HPDE6-E6E7 (cell line): Measurements from ENCODE around the gene TMEM184B.
"Not testable (repeated sequence)": the region's sequence is repeated elsewhere in the genome, so short reads cannot be mapped to it uniquely, and the experiment has no call there.

Experiments
- DNase-seq: peaks from one replicate; pipeline ENCODE4 v3.0.0; 2011; ENCODE audit warnings: missing footprints; ENCODE audit errors: extremely low spot score

Gene TMEM184B

DNA sequence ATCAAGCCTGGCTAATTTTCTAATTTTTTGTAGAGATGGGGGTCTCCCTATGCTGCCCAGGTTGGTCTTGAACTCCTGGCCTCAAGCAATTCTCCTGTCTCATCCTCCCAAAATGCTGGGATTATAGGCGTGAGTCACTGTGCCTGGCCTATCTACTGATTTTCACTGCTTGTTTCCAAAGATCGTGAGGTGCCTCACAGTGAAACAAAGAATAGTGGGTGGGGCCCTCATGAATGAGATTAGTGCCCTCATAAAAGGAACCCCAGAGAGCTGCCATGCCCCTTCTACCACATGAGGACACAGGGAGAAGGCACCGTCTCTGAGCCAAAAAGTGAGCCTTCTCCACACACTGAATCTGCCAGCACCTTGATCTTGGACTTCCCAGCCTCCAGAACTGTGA, 23.5 kb downstream of the TMEM184B start:
- DNase-seq, result no peak

DNA sequence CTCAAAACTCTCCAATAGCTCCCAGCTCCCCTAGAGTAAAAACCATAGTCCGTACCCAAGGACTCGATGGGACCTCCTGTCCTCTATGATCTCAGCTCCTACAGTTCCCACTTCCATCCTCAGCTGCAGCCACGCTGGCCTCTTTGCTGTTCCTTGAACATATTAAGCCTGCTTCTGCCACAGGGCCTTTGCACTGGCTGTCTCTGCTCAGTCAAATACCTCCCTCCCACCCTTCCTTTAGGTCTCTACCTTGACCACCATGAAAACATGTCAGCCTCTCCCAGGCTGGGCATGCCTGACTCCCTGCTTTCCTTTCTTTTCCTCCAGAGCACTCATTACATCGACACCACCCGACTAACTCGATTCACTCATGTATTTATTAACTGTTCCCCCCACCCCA, 24.5 kb downstream of the TMEM184B start:
- no peak for DNase-seq

- no peak for DNase-seq
Measured at GRCh38 chr22:38247713-38248112, 25.1 kb downstream of the TMEM184B start.

DNA sequence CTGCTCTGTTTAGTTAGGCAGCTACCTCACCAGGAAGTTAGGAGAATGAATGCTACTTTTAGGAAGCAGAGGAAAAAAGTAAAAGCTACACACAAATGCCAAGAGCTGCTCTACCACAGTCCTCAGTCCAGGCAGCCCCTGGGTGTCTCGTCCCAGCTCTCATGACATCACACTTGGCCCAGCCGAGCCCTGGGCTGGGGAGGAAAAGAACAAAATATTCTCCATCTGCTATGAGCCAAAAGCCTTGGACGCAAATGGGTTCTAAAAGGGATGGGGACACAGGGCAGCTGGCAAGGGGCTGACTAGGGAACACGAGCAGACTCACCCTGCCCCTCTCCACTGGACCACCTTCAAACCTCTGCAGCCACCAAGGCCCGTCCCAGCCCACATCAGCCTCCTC, 26.1 kb downstream of the TMEM184B start:
- no peak for DNase-seq

DNA sequence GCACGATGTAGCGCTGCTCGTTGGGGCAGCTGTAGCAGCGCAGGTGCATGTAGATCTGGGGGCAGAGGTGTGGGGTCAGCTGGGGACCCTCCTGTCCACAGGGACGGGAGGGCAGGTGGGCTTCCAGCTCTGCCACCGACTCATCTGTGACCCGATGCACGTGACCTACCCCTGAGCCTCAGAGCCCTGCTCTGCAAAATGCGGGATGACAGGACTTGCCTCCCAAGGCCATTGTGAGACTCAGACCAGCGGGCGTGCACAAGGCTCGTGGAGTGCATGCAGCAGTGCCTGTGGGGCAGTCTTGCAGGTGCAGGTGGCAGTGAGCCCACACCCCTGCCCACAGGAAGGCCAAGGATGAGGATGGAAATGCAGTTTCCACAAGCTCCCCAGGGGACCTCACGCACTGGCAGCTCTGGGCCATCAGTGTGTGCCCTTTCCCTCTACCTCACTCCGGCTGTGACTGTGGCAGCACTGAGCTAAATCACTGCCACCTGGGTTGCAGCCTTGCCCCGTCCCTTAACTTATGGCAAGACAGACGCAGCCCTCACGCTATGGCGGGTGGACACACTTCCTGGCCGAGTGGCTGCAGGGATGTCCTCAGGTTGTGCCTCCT, 26.7 kb downstream of the TMEM184B start:
- DNase-seq, result no peak

DNA sequence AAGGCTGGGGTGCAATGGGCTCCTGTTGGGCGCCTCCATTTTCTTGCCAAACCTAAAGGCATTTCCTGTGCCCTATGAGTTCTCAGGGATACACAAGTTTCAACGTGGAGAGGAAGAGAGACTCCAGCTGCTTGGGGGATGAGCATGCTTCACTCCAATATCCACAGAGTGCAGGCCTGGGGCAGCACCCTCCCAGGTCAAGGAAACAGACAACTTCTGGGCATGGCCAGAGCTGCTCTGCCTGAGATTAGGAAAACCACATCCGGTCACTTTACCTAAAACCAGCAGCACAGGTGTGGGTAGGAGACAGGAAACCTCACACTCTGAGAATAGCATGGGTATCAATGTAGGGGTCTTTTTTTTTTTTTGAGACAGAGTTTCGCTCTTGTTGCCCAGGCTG, 28.7 kb downstream of the TMEM184B start:
- DNase-seq, result no peak

DNA sequence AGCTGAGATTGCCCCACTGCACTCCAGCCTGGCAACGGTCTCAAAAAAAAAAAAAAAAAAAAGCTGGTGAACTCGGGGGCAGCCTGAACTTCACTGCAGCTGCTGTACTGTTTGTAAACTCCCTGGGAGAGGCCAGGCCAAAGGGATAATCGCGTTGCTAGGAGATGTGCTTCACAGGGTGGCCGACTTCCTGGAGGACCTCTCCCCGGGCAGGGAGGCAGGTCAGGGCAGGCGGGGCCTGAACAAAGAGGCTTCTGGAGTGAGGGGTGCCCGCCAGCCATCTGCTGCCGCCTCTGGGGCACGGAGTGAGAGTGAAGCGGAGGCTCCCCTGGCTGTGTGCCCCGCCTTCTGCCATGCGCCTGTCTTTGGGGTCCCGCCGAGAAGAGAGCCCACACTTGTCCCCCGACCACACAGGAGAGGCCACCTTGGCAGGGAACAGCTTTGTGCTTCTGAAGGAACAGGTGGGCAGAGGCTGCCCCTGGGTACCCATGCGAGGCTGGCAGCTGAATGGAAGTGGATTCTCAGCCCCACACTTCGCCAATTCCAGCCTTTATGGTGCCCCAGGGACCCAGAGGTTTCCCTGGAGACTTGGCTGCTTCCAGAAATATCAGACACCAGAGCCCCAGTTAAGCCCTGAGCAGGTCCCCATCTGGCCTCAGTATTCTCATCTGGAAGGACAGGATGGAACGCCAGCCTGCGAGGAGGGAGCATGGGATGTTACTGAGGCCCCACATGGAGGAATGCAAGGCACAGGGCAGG, 29.6 kb downstream of the TMEM184B start:
- DNase-seq, result no peak

DNA sequence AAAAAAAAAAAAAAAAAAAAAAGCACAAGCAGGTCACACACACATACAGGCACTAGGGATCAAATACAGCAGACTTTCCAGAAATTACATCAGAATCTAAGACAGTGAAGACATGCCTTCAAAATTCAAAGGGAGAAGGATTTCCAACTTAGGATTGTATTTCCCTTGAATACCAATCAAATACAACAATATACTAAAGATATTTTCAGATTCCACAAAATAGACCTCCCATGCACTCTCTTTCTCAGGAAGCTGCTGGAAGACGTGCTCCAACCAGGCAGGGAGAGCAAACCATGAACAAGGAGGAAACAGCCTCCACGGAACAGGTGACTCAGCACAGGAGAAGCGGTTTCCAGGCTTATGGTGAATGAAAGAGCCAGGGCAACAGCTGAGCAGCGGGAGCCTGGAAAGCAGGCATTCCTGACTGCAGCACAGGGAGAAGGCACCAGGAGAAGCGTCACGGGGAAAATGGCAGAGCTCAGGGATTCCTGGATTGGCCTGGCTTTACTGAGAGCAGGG, 32.0 kb downstream of the TMEM184B start:
- DNase-seq, result no peak

DNA sequence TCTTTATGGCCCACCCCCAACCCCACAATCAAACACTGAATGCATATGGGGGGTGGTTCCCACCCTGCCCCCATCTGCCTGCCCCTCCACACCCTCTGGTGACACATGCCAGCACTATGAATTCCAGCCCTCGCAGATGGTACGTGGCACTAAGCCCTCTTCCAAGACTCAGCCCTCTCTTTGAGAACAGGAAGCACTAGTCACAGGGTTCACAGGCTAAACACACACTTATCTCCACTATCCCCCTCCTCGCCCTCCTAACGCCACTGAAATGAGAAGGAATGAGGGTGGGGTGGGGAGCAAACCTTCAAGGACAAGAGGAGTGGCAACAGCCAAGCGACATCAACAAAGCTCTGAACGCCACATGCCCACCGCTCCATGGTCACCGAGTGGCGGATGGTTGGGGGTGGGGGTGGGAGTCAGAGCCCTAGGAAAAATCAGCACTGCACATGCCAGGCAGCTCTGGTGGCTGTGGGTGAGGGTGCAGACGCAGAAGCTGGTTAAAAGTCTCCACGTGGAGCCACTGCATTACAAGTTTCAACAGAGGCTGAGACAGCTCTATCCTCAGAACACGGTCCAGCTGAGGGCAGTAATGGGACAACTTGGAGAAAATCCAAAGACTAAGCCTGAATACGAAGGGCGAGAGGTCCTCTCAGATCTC, 33.6 kb downstream of the TMEM184B start:
- DNase-seq, result no peak

- no peak for DNase-seq
Measured at GRCh38 chr22:38238519-38239071, 34.2 kb downstream of the TMEM184B start.

DNA sequence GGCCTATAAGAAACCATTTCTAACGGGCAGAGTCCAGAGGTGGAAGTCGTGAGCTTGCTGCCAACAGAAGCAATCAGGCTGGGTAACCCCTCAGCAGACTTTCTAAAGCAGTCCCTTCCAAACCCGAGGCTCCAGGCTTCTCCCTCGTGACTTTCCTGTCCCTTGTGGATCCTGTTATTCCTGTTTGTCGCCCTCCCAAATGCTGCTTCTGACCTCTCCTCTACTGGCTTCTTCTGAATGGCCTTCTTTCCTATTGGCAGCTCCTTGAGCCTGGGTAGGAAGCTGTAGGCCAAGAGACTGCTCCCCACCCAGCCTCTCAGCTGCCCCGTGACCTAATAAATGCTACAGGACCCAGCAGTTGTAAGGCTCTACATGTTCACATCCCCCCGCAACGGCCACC, 36.0 kb downstream of the TMEM184B start:
- no peak for DNase-seq

DNA sequence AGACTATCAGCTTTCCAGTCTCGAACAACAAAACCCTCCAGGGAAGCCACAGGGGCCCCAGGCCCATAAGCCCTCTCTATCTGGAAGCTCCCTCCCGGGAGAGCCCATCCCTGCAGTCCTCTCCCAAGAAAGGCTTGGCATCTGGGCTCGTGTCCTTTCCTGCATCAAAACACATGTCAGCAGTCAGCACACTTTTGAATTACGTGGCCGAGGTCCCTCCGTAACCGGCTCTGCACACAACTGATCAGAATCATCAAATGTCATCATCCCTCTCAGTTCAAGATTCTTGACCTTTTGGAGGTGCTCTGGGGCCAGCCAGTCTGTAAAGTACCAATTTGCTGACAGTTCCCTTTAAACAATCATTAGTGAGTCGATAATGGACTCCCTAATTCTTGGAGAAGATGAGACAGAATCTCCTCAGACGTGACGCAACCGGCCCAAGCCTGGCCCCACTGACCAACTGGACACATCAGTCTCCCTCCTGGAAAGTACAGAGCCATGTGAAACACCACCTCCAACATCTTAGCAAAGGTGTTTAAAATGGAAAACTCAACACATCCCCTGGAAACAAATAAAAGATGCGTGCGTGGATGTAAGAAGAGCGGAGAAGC, 37.5 kb downstream of the TMEM184B start:
- DNase-seq, result no peak

DNA sequence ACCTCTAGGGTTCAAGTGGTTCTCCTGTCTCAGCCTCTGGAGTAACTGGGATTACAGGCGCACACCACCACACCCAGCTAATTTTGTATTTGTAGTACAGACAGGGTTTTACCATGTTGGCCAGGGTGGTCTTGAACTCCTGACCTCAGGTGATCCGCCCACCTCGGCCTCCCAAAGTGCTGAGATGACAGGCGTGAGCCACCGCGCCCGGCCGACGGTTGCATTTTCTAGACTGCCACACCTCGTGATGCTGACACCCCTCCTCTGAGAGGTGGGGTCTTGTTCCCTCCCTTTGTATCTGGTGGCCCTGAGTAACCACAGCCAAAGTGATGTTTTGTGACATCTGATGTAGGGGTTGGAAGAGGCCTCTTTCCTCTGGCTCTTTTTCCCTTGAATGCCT, 39.0 kb downstream of the TMEM184B start:
- not testable (repeated sequence) for DNase-seq

GRCh38 chr22:38233427-38233826, 39.4 kb downstream of the TMEM184B start:
- no peak for DNase-seq

DNA sequence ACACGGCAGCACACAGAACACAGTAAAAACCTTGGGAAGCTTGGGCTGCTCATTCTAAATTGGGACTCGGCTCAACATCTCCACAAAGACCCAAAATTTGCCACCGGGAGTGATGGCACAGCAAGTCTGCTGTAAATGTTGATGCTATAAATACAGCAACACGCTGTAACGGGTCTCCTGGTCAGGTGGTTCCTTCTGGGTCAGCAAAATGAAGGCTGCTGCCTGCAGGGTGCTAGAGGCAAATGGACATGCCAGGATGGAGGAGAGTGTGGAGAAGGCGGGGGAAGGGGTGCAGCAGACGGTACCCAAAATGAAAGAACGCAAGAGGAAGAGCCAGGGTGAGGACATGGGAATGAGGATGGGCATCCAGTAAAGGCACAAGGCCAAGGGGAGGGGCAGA, 40.6 kb downstream of the TMEM184B start:
- DNase-seq, result no peak

- no peak for DNase-seq
Measured at GRCh38 chr22:38230916-38231315, 41.9 kb downstream of the TMEM184B start.

DNA sequence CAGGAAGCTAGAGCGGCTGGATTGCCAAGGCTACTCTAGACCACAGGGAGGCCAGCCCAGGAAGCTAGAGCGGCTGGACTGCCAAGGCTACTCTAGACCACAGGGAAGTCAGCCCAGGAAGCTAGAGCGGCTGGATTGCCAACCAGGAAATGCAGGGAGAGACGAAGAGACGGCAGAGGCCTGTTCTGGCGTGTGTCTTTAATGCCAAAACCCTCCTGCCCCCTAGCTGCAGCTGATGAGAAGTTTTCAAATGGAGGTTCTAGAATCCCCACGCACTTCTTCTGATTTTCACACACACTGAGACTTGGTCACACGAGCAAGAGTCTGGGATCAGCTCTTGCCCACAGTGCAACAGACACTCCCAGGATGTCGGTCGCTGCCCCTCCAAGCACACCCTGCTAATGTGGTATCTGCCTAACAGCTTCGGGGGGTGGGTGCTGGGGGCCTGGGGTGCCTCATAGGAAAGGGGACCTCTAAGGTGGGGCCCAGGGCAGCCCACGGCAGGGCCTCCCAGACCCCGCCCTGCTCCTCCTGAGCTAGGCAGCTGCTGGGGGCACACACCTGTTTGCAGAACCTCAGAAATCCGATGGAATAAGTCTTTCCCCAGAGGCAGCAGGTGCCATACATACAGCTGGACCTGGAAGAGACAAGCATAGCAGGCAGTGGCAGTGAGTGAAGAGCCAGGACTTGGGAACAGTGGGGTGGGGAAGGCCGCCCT, 42.5 kb downstream of the TMEM184B start:
- DNase-seq, result no peak

DNA sequence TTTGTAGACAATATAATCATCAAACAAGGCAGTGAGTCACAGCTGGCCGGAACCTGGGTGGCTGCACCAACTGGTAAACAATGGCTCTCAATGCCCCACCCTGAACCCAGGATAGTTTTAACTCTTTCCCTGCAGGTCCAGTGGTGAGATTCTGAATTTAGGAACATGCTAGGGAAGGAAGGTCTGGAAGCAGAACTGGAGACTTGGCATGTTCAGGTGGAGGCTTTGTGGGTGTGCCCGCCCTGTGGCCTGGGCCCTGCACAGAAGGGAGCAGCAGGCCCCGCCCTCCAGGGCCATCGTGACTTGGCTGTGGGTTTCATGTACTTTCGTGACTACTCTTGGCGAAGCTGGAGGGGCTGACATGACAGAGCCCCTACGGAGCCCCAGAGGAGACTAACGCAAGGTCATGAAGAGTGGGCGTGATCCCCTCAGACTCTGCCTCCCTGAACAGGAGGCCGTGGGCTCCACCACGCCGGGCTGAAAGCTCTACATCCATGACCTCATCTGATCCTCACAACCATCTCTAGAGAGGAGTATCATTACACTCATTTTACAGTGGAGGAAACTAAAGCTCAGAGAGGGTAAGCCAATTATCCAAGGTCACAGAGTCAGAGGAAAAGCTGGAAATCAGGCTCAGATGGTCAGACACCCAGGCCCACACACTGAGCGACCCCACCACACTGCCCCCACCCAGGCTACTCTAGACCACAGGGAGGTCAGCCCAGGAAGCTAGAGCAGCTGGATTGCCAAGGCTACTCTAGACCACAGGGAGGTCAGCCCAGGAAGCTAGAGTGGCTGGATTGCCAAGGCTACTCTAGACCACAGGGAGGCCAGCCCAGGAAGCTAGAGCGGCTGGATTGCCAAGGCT, 43.7 kb downstream of the TMEM184B start:
- DNase-seq, result no peak

GRCh38 chr22:38228326-38228872, 44.4 kb downstream of the TMEM184B start:
- no peak for DNase-seq
